ENCODE measurements around the gene PTPN9.
"Not testable (repeated sequence)": the region's sequence is repeated elsewhere in the genome, so short reads cannot be mapped to it uniquely, and the experiment has no call there.

The PTPN9 gene

DNA sequence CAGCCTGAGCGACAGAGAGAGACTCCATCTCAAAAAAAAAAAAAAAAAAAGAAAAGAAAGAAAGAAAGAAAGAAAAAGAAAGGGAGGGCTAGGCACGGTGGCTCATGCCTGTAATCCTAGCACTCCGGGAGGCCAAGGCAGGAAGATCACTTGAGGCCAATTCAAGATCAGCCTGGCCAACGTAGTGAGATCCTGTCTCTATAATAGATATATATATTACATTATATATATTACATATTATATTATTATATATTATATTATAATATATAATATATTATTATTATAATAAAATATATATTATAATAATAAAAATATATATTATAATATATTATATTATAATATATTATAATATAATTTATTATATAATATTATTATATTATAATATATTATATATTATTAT lies 48.9 kb downstream of the PTPN9 start:
- no peak for DNase-seq (ENCODE audit: low spot score)

DNA sequence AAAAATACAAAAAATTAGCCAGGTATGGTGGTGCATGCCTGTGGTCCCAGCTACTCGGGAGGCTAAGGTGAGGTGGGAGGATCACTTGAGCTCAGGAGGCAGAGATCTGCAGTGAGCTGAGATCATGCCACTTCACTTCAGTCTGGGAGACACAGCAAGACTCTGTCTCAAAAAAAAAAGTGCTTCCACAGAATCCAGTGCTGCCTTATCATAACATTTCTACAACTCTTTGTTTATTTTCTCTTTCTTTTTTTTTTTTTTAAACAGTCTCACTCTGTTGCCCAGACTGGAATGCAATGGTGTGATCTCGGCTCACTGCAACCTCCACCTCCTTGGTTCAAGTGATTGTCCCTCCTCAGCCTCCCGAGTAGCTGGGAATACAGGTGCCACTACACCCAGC lies 53.4 kb downstream of the PTPN9 start:
- DNase-seq (ENCODE audit: low spot score) = not testable (repeated sequence)

DNA sequence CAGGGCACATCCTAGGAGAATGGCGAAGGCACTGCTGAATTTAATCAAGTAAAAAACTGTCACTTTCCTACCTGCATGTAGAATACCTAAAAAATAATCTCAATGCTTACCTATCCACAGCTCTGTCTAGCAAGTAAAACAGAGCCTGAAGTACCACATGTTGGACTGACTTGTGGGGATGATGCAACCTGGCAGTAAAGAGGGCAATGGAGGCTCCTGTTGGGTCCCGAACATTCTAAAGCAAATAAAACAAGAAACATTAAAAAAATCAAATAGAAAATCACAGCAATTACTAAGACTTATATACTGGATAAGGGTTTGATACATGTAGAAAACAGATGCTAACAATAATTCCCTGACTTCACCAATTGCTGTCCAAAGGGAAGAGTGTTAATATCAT lies 56.1 kb downstream of the PTPN9 start:
- no peak for DNase-seq (ENCODE audit: low spot score)

DNA sequence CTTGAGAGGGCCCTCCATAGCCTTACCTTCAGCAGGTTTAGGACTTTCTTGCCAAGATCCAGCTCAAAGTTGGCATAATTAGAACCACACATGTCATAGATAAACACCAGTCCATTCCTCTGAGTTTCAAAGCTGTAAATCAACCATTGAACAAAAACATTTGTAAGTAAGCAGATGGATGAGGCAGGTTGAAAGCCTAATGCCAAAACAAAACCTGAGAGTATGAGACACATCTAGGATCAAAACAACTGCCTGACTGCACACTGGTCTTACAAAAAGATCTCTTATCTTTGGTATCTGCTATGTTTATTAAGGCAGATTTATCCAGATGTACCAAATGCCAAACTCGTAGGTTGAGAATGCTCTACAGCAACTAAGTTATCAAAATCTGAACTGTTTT lies 61.9 kb downstream of the PTPN9 start:
- no peak for DNase-seq (ENCODE audit: low spot score)

DNA sequence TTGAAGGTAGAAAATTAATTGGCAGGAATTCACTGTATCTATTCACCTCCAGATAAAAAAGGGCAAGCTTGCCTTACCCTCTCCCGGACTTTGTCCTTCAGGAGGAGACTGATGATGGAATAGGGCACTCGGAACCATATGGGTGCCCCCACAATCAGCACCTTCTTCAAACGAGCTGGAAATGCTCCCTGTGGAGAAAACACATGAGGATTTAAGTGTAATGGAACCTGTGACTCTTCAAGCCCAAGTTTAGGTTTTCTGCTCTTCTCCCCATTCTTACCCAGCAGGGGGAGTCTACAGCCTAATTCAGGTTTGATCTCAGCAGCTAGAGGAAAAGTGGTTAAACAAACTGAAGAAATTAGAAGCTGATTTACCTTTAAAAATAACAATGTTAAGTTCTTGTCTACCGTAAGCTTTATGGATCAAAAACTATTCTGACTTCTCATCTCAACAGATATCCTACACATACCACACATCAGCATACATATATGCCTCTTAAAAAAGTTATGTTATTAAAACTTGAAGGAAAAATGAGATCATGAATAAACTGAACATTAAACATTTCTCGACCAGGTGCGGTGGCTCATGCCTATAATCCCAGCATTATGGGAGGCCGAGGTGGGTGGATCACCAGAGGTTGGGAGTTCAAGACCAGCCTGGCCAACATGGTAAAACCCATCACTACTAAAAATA lies 70.1 kb downstream of the PTPN9 start:
- no peak for DNase-seq (ENCODE audit: low spot score)

DNA sequence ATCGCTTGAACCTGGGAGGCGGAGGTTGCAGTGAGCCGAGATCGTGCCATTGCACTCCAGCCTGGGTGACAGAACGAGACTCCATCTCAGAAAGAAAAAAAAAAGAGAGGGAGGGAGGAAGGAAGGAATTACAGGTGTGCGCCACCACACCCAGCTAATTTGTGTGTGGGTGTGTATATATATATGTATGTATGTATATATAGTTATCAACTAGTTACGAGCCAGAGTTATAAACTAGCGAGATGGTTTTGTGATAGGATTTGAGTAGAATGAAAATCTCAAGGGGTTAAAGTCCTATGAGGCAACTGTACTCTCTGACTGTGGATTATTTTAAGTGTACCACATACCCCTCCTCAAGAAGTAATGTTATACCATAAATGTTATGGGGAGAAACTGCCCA lies 76.8 kb downstream of the PTPN9 start:
- DNase-seq (ENCODE audit: low spot score) = no peak

DNA sequence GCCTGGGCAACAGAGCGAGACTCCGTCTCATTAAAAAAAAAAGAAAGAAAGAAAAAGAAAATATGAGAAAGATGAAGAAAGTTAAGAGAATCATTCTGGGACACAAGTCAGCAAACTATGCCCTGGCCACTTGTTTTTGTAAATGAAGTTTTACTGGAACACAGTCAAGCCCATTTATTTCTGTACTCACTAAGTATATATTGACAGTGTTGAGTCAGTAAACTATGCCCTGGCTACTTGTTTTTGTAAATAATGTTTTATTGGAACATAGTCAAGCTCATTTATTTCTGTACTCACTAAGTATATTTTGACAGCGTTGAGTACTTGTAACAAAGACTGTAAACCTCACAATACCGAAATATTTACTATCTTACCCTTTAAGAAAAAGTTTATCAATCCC lies 85.4 kb downstream of the PTPN9 start:
- no peak for DNase-seq (ENCODE audit: low spot score)

DNA sequence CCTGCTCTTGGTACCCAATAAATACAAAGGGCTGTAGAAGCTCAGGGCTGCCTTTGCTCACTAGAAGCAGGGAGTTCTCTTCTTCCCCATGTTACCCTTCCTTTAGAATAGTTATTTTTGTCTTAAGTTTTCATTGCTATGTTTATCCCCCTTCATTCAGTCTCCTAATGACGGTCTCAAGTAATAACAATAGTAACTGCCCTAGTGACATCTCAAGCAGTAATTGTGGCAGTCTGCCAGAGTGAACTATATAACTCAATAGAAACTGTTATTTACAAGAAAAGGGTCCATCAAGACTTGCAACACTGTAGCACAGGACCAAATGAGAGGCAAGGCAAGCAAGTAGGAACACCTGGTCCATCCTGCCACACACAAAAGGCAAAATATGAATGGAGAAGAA lies 95.2 kb downstream of the PTPN9 start:
- no peak for DNase-seq (ENCODE audit: low spot score)

DNA sequence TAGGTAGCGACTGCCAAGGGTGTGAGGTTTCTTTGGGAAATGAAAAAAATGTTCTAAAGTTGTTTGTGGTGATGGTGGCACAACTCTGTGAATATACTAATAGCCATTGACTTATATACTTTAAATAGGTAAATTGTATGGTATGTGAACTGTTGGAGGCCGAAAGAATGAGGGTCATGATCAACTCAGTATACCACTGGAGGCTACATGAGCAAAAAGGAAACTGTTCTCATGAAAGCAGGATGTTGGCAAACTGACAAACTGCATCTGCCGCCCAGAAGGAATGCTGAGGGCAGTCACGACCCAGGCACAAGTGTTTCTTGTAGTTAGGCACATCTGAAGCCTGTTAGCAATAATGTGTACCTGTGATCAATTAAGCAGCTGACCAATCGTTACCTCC lies 95.6 kb downstream of the PTPN9 start:
- not testable (repeated sequence) for DNase-seq (ENCODE audit: low spot score)

DNA sequence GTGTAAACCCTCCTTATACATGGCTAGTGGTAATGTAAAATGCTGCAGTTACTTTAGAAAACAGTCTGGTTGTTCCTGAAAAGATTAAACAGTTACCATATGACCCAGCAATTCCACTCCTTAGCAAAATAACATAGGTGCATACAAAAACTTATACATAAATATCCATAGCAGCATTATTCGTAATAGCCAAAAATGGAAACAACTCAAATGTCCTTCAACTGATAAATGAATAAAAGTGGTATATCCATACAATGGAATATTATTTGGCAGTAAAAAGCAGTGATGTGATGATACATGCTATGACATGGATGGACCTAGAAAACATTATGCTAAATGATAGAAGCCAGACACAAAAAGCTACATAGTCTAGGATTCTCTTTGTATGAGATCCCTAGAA lies 96.0 kb downstream of the PTPN9 start:
- no peak for DNase-seq (ENCODE audit: low spot score)

DNA sequence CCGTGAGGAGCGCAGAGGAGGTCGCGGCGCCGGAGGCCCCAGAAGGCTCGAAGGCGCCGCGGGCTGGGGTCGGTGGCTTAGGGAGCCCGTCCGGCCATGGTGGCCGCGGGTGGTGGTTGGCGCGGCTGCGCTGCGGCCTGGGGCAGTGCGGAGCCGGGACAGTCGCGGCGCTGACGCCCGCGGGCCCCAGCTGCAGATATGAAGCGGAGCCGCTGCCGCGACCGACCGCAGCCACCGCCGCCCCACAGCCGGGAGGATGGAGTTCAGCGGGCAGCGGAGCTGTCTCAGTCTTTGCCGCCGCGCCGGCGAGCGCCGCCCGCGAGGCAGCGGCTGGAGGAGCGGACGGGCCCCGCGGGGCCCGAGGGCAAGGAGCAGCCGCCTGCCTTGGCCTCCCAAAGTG lies 98.7 kb downstream of the PTPN9 start:
- not testable (repeated sequence) for DNase-seq (ENCODE audit: low spot score)

DNA sequence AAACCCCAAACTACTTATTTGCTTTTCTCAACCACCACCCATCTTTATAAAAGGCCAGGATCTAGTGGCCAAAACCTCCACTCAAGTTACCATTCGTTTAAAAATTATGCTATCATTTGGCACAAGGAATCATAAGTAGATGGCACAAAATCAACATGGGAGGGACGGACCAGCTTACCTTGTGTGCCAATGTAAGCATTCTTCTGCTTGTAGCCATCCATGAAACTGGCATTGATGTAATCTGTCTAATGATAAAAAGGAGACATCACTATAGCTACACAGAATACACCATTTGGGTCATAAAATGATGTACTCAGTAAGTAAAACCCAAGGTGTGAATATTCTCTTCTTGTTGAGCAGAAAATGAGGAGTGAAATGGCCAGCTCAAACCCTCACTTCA lies 99.4 kb downstream of the PTPN9 start:
- no peak for DNase-seq (ENCODE audit: low spot score)

DNA sequence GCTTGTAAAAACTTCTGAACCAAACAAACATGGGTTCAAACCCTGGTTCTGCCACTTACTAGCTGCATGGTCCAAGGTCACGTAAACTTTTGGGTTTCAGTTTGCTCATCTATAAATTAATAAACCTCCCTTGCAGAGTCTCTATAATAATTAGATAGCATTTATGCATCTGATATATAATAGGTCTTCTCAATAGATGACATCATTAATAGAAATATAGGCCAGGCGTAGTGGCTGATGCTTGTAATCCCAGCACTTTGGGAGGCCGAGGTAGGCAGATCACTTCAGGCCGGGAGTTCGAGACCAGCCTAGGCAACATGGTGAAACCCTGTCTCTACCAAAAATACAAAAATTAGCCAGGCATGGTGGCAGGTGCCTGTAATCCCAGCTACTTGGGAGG lies 102.0 kb downstream of the PTPN9 start:
- DNase-seq (ENCODE audit: low spot score) = not testable (repeated sequence)

DNA sequence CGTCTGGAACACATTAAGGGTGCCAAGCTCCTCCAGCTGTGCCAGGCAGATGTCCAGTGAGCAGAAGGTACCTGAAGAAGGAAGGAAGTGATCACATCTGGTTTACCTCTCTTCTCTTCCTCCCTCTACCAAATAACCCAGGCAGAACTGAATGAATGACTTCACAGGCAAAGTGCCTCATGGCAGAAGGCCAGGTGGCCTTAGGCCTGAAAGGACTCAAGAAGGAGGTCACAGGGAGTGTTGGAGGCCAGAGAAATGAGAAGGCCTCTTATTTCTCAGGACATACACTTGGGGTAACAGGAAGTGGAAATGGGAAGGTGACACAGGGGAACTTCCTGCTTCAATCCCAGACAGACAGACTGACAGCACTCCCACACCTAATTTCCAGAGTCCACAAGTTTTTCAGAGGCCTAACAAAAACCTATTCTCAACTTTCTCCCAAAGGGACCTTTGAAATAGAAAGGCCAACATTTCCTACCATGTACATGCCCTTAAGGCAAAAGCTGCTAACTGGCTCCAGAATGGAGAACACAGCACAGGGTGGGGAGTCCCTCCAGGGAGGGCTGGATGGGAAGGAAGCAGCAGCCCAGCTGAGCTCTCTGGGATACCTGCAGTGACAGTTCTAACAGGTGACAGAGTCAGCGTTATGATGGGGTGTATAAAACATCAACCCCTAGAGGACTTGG lies 110.1 kb downstream of the PTPN9 start:
- DNase-seq (ENCODE audit: low spot score) = no peak

DNA sequence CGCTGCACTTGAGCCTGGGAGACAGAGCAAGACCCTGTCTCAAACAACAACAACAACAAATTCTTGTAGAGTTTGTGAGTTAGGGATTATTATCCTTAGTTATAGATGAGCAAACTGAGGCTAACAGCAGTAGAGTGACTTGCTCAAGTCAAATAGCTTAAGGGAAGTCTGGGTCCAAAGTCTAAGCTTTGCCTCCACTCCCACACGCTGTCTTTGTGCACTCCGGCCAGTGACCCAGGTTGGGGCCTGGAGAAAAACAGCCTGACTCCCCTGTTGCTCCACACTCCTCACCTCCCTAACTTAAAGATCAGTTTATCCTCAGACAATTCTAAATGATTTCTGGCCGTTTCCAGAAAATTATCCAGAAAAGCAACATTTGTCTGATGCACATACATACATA lies 118.5 kb downstream of the PTPN9 start:
- DNase-seq (ENCODE audit: low spot score) = no peak

DNA sequence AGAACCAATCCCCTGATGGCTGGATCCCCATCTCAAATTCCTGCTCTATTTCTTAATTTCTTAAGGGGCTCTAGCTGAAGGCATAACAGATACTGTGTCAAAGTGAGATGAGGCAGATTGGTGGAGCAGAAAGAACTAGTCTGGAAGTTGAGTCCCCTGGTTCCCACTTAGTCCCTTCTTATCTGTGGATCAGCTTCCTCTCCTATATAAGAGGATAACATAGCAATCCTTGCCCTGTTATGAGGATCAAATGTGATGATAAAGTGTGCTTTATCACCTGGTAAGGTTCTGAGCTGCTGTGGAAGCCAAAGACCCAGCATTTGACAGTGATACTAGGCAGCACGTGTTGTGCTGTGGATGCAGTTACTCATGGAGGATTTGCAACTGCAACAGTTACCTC lies 119.5 kb downstream of the PTPN9 start:
- no peak for DNase-seq (ENCODE audit: low spot score)

DNA sequence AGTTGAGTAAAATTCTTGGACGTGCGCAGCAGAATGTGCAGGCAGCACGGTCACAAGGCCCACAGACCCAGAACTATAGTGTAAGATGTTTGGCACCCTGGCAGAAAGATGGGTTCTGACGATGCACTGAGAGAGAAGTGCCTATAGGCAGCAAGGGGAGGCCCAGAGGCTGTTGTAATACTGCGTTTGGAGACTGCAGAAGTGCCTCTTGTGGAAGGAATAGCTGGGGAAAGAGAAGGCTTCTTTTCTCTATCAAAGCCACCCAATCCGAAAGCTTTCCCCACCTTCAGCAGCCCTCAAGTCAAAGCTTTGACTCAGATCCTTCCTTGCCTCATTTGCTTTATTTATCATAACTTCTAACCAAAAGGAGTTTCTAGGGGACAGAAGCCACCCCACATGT lies 122.4 kb downstream of the PTPN9 start:
- DNase-seq (ENCODE audit: low spot score) = no peak

DNA sequence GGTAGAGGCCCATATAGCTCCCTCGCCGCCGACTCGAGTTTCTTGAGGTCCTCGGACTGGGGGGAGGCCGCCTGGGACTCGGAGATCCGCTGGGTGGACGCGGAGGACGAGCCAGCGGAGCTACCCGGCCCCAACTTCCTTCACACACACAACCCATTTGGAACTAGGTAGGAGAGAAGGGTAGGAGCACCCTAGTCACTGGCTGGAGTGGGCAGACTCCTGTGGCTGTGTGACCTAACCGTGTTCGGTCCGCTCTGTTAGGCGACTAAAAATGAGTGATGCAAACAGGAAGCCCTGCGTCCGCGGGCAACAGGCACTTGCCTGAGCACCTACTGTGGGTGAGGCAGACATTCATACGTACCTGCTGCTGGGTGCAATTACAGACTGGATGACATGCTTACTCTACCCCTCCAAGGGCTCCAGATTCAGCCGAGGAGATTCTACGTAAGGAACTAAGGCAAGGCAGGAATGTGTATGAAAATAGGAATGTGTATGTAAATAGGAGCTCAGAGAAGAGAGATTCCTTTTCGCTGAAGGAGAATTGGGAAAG lies 123.1 kb downstream of the PTPN9 start:
- no peak for DNase-seq (ENCODE audit: low spot score)

DNA sequence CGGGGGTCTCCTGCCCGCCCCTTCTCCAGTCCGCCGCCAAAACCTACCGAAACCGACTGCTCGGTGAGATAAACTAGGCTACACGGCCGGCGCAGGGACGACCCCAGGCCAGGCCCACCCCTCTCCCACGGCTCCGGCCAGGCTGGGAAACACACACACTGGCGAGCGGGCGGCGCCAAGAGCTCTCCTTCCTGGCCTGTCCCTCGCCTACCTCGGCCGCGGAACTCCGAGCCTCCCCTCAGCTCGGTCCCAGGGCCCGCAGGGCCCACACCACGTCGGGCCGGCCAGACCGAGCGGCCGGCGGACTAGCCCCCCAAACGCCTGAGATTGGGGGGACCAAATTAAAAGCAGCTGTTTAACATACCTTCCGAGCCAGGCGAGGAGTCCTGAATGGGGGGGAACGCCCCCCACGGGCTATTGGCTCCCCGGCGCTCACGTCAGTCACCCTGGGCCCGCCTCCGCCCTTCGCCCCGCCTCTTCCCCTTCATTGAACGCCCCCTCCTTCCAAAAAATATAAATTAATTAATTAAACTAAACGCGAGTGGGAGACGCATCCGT lies 123.6 kb downstream of the PTPN9 start:
- peak; percentile 90 for DNase-seq (ENCODE audit: low spot score)

DNA sequence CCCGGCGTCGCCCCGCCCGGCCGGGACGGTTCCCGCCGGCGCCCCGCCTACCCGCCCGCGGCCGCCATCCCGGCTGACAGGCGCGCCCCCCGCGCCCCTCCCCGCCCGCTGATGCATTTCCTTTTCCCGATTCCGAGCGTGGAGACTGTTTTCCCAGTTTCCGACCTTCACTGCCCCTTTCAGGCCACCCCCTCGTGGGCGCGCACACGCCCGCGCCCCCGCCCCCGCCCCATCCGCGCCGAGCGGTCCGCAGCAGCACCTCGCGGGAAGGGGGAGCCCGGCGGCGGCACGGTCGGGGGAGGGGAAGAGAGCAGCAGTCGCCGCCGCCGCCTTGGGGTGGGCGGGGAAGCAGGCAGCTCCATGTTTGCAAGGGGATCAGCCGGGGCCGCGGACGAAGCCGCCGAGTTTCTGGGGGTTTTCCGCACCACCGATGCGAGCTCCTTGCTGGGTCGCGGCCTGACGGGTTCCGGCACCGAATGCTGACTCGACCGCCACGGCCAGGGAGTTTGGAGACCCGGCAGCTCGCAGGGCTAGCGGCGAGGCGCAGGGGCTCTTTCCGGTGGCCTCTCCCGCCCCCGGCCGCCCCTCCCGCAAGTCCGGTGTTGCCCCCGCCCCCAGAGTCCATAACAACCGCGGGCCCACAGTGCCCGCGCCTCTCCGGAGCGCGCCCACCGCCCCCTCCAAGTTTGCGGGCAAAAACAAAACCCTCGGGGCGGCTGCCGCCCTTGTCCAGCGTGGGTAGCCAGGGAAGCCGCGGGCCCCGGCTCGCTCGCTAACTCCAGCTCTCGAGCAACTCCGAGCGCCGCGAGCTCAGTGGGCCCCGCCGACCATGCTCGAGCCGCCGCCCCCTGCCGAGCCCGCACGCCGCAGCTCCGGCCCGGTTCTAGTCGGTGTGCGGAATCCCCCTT lies 124.4 kb downstream of the PTPN9 start:
- no peak for DNase-seq (ENCODE audit: low spot score)

DNA sequence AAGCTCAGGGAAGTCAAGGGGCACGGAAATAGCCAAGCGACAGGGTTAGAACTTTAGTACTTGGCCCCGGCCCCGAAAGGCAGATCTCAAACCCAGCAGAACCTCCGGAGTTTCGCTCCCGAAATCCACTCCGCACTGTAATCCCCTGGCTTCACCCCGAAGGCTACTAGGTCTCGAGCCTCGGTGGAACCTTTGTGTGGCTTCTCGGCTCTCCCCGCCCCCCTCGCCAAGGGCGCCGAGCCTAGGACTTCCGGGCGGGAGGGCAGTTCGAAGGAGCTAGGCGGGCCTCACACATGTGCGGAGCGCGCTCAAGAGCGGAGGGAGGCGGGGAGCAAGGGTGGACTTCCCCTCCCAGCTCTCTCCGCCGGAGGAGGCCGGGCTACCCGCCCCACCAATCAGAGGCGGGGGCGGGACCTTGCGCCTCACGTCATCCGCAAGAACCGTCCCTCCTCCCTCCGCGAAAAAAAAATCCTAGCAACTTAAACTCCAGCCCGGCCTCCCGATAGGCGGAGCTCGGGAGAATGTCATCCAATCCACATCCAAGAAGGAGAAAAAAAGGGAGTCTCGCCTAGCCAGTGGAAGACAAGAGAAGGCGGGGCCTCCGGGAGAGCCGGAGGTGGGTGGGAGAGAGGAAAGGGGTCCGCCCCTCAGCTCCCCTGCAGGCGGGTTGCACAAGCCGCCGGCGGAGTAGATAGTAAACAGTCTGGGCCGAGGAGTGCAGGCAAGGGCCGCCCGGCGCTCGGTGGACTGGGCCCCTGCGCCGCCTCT lies 125.2 kb downstream of the PTPN9 start:
- peak; percentile 100 for DNase-seq (ENCODE audit: low spot score)

Data from globus pallidus (tissue), 1 donor.